ENCODE data around the gene PRRG2.

PRRG2 gene

GRCh38 chr19:49590071-49590970 lies 9.2 kb downstream of the PRRG2 start:
- DNase-seq, result peak; percentile 98

- peak; percentile 81 for DNase-seq
Measured at GRCh38 chr19:49590971-49591730, 10.0 kb downstream of the PRRG2 start, which contains the start of gene PRR12. PRR12 (plus strand) TSS chr19:49591182; CDS start chr19:49591655, 473 bp downstream.

- peak; percentile 57 for DNase-seq
Measured at GRCh38 chr19:49591731-49592485, 10.8 kb downstream of the PRRG2 start.

GRCh38 chr19:49592486-49593232 lies 11.5 kb downstream of the PRRG2 start:
- DNase-seq, result no peak

GRCh38 chr19:49593233-49594113 lies 12.4 kb downstream of the PRRG2 start:
- peak; percentile 91 for DNase-seq

- no peak for DNase-seq
Measured at GRCh38 chr19:49594157-49594992, 13.3 kb downstream of the PRRG2 start.

- DNase-seq, result no peak
Measured at GRCh38 chr19:49594993-49595818, 14.1 kb downstream of the PRRG2 start.

GRCh38 chr19:49595819-49596404 lies 14.8 kb downstream of the PRRG2 start:
- no peak for DNase-seq

GRCh38 chr19:49596407-49596806 lies 15.3 kb downstream of the PRRG2 start:
- DNase-seq, result no peak

GRCh38 chr19:49596954-49597702 lies 16.0 kb downstream of the PRRG2 start:
- no peak for DNase-seq

GRCh38 chr19:49597703-49597974 lies 16.5 kb downstream of the PRRG2 start:
- no peak for DNase-seq

GRCh38 chr19:49599378-49600295 lies 18.5 kb downstream of the PRRG2 start:
- no peak for DNase-seq

GRCh38 chr19:49601482-49602038 lies 20.4 kb downstream of the PRRG2 start:
- no peak for DNase-seq

- no peak for DNase-seq
Measured at GRCh38 chr19:49602806-49603205, 21.7 kb downstream of the PRRG2 start.

GRCh38 chr19:49605605-49606004 lies 24.5 kb downstream of the PRRG2 start:
- DNase-seq, result no peak

GRCh38 chr19:49609499-49610092 lies 28.5 kb downstream of the PRRG2 start:
- DNase-seq, result no peak

GRCh38 chr19:49613374-49613773 lies 32.3 kb downstream of the PRRG2 start:
- DNase-seq, result no peak
